Large intestine (tissue), 3 donors: ENCODE data around the gene LRRC28. TPM values are rescaled to one million over a fixed set of nuclear protein-coding genes. Genes with fewer than 3 reads are reported as not detected.

Source experiments
- DNase-seq, 2 donors: peaks; one replicate each; pipeline versions ENCODE4 v3.0.0 to v3.0.0-alpha.2; 2013
- H3K27ac ChIP-seq: one replicate; pipeline ENCODE4 v1.5.1; 2013; ENCODE audit warnings: low read length
- H3K27me3 ChIP-seq: 2 replicates; pipeline ENCODE4 v1.6.1; 2013; ENCODE audit warnings: low read length; ENCODE audit not compliant: control insufficient read depth, insufficient read depth
- H3K36me3 ChIP-seq: 2 replicates; pipeline ENCODE4 v1.6.1; 2013; ENCODE audit warnings: low read length; ENCODE audit not compliant: control insufficient read depth, insufficient read depth
- H3K4me1 ChIP-seq: one replicate; pipeline ENCODE4 v1.6.1; 2013; ENCODE audit warnings: low read length; ENCODE audit not compliant: control insufficient read depth, insufficient read depth
- H3K4me3 ChIP-seq: one replicate; pipeline ENCODE4 v1.5.1; 2013; ENCODE audit warnings: low read length
- H3K9me3 ChIP-seq: one replicate; pipeline ENCODE4 v1.6.1; 2013; ENCODE audit warnings: mild to moderate bottlenecking, low read depth, low read length, moderate library complexity; ENCODE audit not compliant: control insufficient read depth
- WGBS: methylation state at CpG from one replicate; pipeline ENCODE4 v1.1.5; 2013; ENCODE audit warnings: low lambda C conversion rate; ENCODE audit not compliant: insufficient coverage; 5-methylcytosine and 5-hydroxymethylcytosine counted together
- polyA plus RNA-seq: library from polyadenylated mRNA; unstranded; fragments of 120-200 nt; gene quantifications from one replicate; pipeline ENCODE4 v1.2.1, GENCODE V29; 2013

The LRRC28 gene
- polyA plus RNA-seq, 1 donor = 40.4 TPM

- no CpG with 5 or more reads among the region's 3 CpGs for WGBS
- no peak overlapping the region for H3K27ac ChIP-seq
Observed at GRCh38 chr15:99267957-99268356, 16.7 kb downstream of the LRRC28 start.

GRCh38 chr15:99268431-99268830 is 17.1 kb downstream of the LRRC28 start:
- DNase-seq = peak in 1 of 2 donors; percentile 15
- H3K4me3 ChIP-seq = no peak overlapping the region
- H3K27ac ChIP-seq = no peak overlapping the region
- peaks cover 2% of the 10 kb centered on the region for H3K36me3 ChIP-seq
- H3K4me1 ChIP-seq = peaks cover 13% of the 10 kb centered on the region
- H3K27me3 ChIP-seq = no peaks in the 10 kb centered on the region
- H3K9me3 ChIP-seq = no peaks in the 10 kb centered on the region
- no CpG with 5 or more reads among the region's 5 CpGs for WGBS

More at GRCh38 chr15:99267957-99268356, 16.7 kb downstream of the LRRC28 start:
- peaks cover 2% of the 10 kb centered on the region for H3K36me3 ChIP-seq
- H3K9me3 ChIP-seq = no peaks in the 10 kb centered on the region
- H3K4me1 ChIP-seq = peaks cover 13% of the 10 kb centered on the region
- no peak for DNase-seq
- no peak overlapping the region for H3K4me3 ChIP-seq
- H3K27me3 ChIP-seq = no peaks in the 10 kb centered on the region

DNA sequence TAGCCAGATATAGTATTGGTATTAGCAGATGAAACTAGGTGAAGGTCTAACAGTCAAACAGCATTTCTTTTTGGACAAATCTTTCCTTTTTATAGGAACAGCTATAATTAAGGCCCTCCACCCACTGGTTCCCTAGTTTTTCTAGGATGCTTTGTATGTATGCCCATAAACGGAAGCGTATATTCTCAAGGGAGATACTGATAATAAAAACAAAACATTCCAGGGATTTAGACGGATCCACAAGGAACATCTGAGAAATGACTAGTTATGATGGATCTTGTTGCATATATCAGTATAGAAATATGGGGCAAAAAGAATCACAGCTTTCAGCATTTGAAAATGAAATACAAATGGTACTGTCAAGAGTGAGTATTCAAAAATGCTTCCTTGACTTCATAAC is 22.5 kb downstream of the LRRC28 start:
- no peak for DNase-seq
- H3K27me3 ChIP-seq = no peaks in the 10 kb centered on the region
- no peak overlapping the region for H3K4me3 ChIP-seq
- H3K27ac ChIP-seq = no peak overlapping the region
- H3K9me3 ChIP-seq = no peaks in the 10 kb centered on the region
- H3K4me1 ChIP-seq = no peaks in the 10 kb centered on the region
- peaks cover 2% of the 10 kb centered on the region for H3K36me3 ChIP-seq
- WGBS = 100% methylated on average over 3 of the region's 3 CpGs

- no peaks in the 10 kb centered on the region for H3K9me3 ChIP-seq
- H3K27ac ChIP-seq = no peak overlapping the region
- H3K4me3 ChIP-seq = no peak overlapping the region
- peaks cover 3% of the 10 kb centered on the region for H3K36me3 ChIP-seq
- no peak for DNase-seq
- no peaks in the 10 kb centered on the region for H3K27me3 ChIP-seq
- WGBS = no CpG with 5 or more reads among the region's 2 CpGs
- no peaks in the 10 kb centered on the region for H3K4me1 ChIP-seq
Observed at GRCh38 chr15:99275061-99275460, 23.8 kb downstream of the LRRC28 start.

DNA sequence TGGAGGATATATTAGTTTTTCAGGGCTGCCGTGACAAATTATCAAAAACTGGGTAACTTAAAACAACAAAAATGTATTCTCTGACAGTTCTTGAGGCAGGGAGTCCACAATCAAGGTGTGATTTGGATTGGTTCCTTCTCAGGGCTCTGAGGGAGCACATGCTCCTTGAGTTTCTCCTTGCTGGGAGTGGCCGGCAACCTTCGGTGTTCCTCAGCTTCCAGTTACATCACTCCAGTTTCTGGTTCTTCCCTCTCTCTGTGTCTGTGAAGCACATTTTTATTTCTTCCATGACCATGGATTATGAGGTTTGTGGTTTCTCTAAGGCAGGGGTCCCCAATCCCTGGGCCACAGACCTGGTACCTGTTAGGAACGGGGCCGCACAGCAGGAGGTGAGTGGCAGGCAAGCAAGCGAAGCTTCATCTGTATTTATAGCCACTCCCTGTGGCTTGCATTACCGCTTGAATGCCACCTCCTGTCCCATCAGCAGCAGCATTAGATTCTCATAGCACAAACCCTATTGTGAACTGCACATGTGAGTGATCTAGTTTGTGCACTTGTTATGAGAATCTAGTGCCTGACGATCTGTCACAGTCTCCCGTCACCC is 24.3 kb downstream of the LRRC28 start:
- WGBS = 100% methylated on average over 1 of the region's 9 CpGs
- no peaks in the 10 kb centered on the region for H3K9me3 ChIP-seq
- H3K36me3 ChIP-seq = peaks cover 3% of the 10 kb centered on the region
- no peaks in the 10 kb centered on the region for H3K27me3 ChIP-seq
- no peak overlapping the region for H3K27ac ChIP-seq
- no peak for DNase-seq
- H3K4me1 ChIP-seq = no peaks in the 10 kb centered on the region
- H3K4me3 ChIP-seq = no peak overlapping the region

- no peaks in the 10 kb centered on the region for H3K27me3 ChIP-seq
- H3K4me3 ChIP-seq = no peak overlapping the region
- WGBS = no CpG with 5 or more reads among the region's 3 CpGs
- no peaks in the 10 kb centered on the region for H3K9me3 ChIP-seq
- H3K27ac ChIP-seq = no peak overlapping the region
- H3K36me3 ChIP-seq = peaks cover 3% of the 10 kb centered on the region
- no peak for DNase-seq
- H3K4me1 ChIP-seq = no peaks in the 10 kb centered on the region
Observed at GRCh38 chr15:99279290-99279689, 28.0 kb downstream of the LRRC28 start.

DNA sequence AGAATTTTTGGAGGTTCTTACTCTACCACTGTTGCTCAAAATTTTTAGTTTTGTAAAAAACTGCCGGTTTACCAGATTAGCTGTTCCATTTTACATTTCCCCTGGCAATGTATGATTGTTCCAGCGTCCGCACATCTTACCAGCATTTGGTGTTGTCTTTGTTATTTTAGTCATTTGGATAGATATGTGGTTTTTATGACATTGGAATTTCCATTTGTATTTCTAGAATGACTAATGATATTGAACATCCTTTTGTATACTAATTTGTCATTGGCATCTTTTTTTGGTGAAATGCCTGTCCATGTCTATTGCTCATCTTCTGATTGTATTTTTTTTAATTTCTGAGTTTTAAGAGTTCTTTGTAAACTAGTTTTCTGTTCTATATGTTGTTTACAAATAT is 28.5 kb downstream of the LRRC28 start:
- Histone ChIP-seq H3K36me3 (peaks cover 3% of the 10 kb centered on the region), H3K4me1 (no peaks in the 10 kb centered on the region), H3K27ac (no peak overlapping the region), H3K9me3 (no peaks in the 10 kb centered on the region), H3K4me3 (no peak overlapping the region), H3K27me3 (no peaks in the 10 kb centered on the region)
- no CpG with 5 or more reads among the region's 3 CpGs for WGBS
- no peak for DNase-seq

DNA sequence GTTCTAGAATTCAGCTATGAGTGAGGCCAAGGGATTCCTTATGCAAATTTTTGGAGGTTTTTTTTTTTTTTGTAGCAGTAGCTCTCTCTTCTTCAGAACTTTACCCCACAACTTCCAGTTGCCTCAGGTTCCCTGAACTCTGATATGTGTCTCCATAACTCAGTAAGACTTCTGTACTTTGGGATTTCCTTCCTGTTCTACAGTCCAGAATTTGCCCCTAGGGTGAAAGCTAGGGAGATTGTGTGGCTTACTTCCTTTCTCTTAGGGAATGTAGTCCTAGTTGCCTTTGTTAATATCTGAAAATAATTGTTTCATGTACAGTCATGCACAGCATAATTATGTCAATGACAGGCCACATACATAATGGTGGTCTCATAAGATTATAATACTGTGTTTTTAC is 30.8 kb downstream of the LRRC28 start:
- no peaks in the 10 kb centered on the region for H3K27me3 ChIP-seq
- H3K4me3 ChIP-seq = no peak overlapping the region
- peak in 1 of 2 donors; percentile 63 for DNase-seq
- no peaks in the 10 kb centered on the region for H3K9me3 ChIP-seq
- no peak overlapping the region for H3K27ac ChIP-seq
- H3K36me3 ChIP-seq = peaks cover 3% of the 10 kb centered on the region
- no peaks in the 10 kb centered on the region for H3K4me1 ChIP-seq

DNA sequence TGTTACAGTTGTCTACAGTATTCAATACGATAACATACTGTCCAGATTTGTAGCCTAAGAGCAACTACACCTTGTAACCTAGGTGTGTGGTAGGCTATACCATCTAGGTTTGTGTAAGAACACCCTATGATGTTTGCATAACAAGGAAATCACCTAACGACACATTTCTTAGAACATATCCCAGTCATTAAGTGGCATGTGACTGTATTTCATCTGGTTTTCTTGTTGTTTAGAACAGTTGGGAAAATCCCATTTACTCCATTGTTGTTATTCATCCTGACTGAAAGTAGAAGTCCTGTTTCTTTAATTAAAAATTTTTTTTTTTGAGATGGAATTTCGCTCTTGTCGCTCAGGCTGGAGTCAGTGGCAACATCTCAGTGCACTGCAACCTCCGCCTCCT is 31.3 kb downstream of the LRRC28 start:
- Histone ChIP-seq H3K36me3 (peaks cover 3% of the 10 kb centered on the region), H3K27ac (no peak overlapping the region), H3K4me3 (no peak overlapping the region), H3K27me3 (no peaks in the 10 kb centered on the region), H3K4me1 (no peaks in the 10 kb centered on the region), H3K9me3 (no peaks in the 10 kb centered on the region)
- peak in 1 of 2 donors; percentile 21 for DNase-seq
- WGBS = 83% methylated on average over 3 of the region's 5 CpGs

- H3K27ac ChIP-seq = no peak overlapping the region
- no peaks in the 10 kb centered on the region for H3K27me3 ChIP-seq
- H3K36me3 ChIP-seq = peaks cover 1% of the 10 kb centered on the region
- no peak overlapping the region for H3K4me3 ChIP-seq
- H3K4me1 ChIP-seq = no peaks in the 10 kb centered on the region
- H3K9me3 ChIP-seq = no peaks in the 10 kb centered on the region
- DNase-seq = no peak
Observed at GRCh38 chr15:99283717-99284116, 32.4 kb downstream of the LRRC28 start.

DNA sequence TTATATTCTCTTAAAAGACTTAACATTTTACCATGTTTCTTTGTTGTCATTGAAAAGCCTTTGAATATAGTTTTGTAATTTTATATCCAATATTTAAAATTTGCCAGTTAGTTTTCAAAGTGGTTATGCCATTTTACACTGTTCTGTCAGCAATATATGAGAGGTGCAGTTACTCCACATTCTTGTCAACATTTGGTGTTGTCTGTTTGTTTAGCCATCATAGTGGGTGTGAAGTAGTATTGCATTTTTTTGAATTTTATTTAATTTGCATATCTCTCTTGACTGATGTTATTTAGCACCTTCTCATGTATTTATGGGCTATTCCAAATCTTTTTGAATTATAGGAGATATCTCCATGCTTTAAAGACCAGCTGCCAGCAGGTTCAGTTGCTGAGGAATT is 40.4 kb downstream of the LRRC28 start:
- Histone ChIP-seq H3K4me1 (no peaks in the 10 kb centered on the region), H3K9me3 (peaks cover 3% of the 10 kb centered on the region), H3K27ac (no peak overlapping the region), H3K36me3 (peaks cover 17% of the 10 kb centered on the region), H3K27me3 (no peaks in the 10 kb centered on the region), H3K4me3 (no peak overlapping the region)
- DNase-seq = no peak
